Cerebellar nuclear complex (tissue), 1 donor: ENCODE data around the gene SIX2.
A peak's percentile ranks its signal among the peaks of the same experiment; 100 is the strongest.

Experiments used
- DNase-seq, 2 experiments: peaks; one replicate each; lab custom pipeline; 2025; lab: John Stamatoyannopoulos, UW

The SIX2 gene

GRCh38 chr2:44967056-44967455 is 42.2 kb downstream of the SIX2 start:
- no peak for DNase-seq

DNA sequence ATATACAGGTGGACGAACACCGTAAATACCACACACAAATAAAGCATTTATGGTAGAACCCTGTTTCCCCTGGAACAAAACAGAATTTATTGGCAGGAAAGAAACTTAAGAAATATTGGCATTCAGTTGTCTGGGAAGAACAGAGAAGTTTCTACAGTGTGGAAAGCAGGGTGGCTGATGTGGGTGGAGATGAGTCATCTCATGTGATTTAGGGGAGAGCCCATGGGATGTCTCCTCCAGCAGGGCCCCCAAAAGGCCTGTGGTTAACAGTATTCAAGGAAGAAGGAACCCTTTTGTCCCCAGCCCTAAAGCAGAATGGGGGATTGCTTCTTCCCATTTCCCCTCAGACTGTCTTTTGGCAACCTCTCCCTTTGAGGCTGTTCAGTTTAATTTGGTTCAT is 43.6 kb downstream of the SIX2 start:
- DNase-seq: no peak

- DNase-seq: no peak
Measured at GRCh38 chr2:44964752-44965236, 44.5 kb downstream of the SIX2 start.

GRCh38 chr2:44962176-44962695 is 47.0 kb downstream of the SIX2 start:
- no peak for DNase-seq

DNA sequence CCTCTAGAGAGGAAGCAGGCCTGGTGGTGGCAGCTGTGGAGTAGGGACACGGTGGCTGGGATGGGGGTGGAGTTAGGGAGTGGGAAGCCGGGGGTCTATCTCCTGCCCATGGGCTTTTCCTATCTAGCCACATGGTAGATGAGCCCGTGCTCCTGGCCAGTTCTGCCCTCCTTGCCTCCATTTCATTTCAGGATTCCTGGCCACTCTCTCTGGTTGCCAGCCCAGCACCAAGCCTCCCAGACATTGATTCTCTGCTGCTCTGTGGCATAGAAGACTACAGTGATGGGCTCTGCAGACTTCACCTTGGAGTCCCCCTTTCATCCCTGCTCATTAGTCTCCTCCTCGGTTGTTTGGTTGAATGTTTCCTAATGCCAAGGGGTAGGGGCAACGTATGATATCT is 48.4 kb downstream of the SIX2 start:
- DNase-seq: no peak

DNA sequence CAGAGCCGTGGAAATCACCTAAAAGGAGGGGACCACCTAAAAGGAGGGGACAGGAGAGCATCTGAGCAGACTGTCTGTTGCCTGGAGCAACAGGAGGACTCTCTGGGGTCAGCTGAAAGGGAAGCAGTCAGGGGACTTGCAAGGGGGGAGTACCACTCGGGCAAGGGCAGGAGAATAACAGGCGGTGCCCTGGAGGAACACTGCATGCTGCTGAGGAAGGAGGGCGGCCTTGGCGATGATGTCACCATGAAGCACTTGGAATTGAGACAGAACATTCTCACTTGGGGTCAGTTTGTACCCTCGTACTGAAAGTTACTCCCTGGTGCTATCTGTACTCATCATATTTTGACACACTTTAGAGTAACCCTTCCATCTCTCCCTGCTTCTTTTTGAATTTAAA is 49.4 kb downstream of the SIX2 start:
- DNase-seq: no peak

GRCh38 chr2:44957656-44958327 is 51.5 kb downstream of the SIX2 start:
- no peak for DNase-seq

- DNase-seq: no peak
Measured at GRCh38 chr2:44956843-44957242, 52.4 kb downstream of the SIX2 start.

- peak in 1 of 2 experiments; percentile 13 for DNase-seq
Measured at GRCh38 chr2:44955593-44956392, 53.5 kb downstream of the SIX2 start.
